ENCODE results near the gene ARHGEF25. TPM values are rescaled to one million over a fixed set of nuclear protein-coding genes. Genes with fewer than 3 reads are reported as not detected.
"Not testable (repeated sequence)": the region's sequence is repeated elsewhere in the genome, so short reads cannot be mapped to it uniquely, and the experiment has no call there.

The ARHGEF25 gene
- polyA plus RNA-seq, 1 experiment, result 26.0 TPM

DNA sequence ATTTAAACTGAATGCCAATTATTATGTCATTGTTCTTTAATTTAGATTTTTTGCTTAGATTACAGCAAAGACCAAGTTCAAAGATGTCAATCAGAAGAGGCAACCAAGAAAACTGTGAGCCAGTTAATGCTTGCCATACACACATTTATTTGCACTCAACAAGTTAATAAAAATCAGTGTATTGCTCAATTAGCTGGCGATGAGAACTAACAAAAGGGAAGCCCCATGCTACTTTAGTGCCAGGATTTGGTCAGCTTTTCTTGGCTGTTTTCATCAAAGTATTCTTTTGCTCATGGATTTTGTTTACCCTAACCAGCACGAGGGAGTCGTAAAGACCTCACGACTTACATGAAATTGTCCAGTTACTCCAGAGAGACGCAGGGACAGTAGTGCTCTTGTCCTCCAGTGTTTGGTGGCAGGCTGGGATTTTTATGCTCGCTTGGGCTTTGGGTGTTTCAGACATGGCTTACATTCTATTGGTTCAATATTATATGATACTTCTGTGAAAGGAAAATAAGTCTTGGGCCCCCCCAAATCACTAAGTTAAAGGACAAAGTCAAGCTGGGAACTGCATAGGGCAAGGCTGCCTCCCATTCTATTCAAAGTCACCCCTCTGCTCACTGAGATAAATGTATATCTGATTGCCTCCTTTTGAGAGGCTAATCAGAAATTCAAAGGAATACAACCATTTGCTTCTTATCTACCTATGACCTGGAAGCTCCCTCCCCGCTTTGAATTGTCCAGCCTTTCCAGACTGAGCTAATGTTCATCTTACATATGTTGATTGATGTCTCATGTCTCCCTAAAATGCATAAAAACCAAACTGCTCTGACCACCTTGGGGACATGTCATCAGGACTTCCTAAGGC, 29.2 kb downstream of the ARHGEF25 start:
- peaks cover 9% of the 10 kb centered on the region for H3K27me3 ChIP-seq (ENCODE audit: control insufficient read depth, insufficient read depth, low read length)
- H3K4me3 ChIP-seq (ENCODE audit: low read depth, low read length), result no peak overlapping the region
- ChIA-PET POLR2A (no interaction called here), CTCF (interaction anchor here (0.9 to 4.5 kb wide), 4 partner anchors 7 to 1310 kb away, joined by 3 to 17 read pairs (median 5); partner anchors contain the start of gene B4GALNT1)
- no peak for TF ChIP-seq CTCF (IDR thresholded peaks at IDR 0.05; ENCODE audit: insufficient read depth, low read depth, low read length)
- no peak for DNase-seq (ENCODE audit: low read depth)
- no peaks in the 10 kb centered on the region for H3K36me3 ChIP-seq (ENCODE audit: control insufficient read depth, insufficient read depth, low read length)

DNA sequence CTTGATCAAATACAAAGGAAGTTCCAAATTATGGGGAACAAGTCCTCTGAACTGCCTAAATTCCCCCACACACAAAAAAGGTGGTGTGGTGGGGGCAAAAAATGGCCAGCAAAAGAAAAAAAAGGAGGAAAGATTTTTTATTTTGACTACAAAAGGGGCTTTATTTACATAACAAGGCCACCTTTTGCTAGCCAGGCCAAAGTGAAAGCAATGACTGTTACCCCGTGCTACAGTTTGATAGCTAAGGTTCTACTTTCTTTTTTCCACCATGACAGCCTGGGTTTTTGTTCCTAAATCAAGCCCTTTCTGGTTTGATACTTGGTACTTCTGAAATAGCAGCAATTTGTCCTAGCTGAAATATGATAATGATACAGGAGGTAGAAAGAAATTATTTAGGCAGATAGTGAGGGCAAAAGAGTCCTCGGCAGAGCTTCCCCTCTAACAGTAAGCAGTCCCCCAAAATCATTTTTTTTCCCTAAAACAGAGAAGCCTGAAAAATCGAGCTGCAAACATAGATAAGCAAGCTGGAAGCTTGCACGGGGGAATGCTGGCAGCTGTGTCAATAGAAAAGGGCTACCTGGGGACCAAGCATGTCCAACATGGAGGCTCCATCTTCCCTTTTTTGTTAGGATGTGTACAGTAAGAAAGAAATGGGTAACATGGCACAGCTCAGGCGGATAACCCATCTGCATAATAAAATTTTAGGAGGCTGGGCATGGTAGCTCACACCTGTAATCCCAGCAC, 30.6 kb downstream of the ARHGEF25 start:
- Histone ChIP-seq H3K4me3 (ENCODE audit: low read depth, low read length) (no peak overlapping the region), H3K36me3 (ENCODE audit: control insufficient read depth, insufficient read depth, low read length) (no peaks in the 10 kb centered on the region), H3K27me3 (ENCODE audit: control insufficient read depth, insufficient read depth, low read length) (peaks cover 9% of the 10 kb centered on the region)
- no peak for TF ChIP-seq CTCF (IDR thresholded peaks at IDR 0.05; ENCODE audit: insufficient read depth, low read depth, low read length)
- POLR2A ChIA-PET, result no interaction called here
- DNase-seq (ENCODE audit: low read depth), result no peak
- CTCF ChIA-PET, result interaction anchor here (0.6 to 4.5 kb wide), 6 partner anchors 9 to 58 kb away, joined by 3 to 17 read pairs (median 4); partner anchors contain the start of gene B4GALNT1

DNA sequence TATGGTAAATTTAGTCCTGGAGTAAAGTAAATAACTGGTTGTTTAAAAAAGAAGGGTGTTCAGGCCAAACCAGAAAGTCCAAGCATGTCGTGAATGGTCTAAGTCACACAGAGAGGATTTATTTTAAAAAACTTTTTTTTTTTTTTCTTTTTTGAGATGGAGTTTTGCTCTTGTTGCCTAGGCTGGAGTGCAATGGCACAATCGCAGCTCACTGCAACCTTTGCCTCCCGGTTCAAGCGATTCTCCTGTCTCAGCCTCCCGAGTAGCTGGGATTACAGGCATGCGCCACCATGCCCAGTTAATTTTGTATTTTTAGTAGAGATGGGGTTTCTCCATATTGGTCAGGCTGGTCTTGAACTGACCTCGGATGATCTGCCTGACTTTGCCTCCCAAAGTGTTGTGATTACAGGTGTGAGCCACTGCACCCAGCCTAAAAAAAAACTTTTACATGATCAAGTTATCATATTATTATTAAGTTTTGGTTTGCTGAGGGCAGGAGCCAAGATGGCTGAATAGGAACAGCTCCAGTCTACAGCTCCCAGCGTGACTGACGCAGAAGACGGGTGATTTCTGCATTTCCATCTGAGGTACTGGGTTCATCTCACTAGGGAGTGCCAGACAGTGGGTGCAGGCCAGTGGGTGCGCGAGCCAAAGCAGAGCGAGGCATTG, 34.9 kb downstream of the ARHGEF25 start:
- CTCF ChIA-PET, result interaction anchor here (0.6 to 1.0 kb wide), 3 partner anchors 12 to 63 kb away, joined by 3 read pairs; no protein-coding TSS in a partner anchor
- DNase-seq (ENCODE audit: low read depth); POLR2A ChIA-PET: not testable (repeated sequence)

GRCh38 chr12:57646659-57647049, 35.4 kb downstream of the ARHGEF25 start:
- CTCF ChIA-PET, result interaction anchor here (0.6 kb wide), 1 partner anchor 15 kb away, joined by 3 read pairs; no protein-coding TSS in a partner anchor
- H3K36me3 ChIP-seq (ENCODE audit: control insufficient read depth, insufficient read depth, low read length); DNase-seq (ENCODE audit: low read depth); H3K27me3 ChIP-seq (ENCODE audit: control insufficient read depth, insufficient read depth, low read length); H3K4me3 ChIP-seq (ENCODE audit: low read depth, low read length); POLR2A ChIA-PET: not testable (repeated sequence)

More for the DNA sequence above, 34.9 kb downstream of the ARHGEF25 start:
- H3K4me3 ChIP-seq (ENCODE audit: low read depth, low read length); H3K36me3 ChIP-seq (ENCODE audit: control insufficient read depth, insufficient read depth, low read length); H3K27me3 ChIP-seq (ENCODE audit: control insufficient read depth, insufficient read depth, low read length): not testable (repeated sequence)

DNA sequence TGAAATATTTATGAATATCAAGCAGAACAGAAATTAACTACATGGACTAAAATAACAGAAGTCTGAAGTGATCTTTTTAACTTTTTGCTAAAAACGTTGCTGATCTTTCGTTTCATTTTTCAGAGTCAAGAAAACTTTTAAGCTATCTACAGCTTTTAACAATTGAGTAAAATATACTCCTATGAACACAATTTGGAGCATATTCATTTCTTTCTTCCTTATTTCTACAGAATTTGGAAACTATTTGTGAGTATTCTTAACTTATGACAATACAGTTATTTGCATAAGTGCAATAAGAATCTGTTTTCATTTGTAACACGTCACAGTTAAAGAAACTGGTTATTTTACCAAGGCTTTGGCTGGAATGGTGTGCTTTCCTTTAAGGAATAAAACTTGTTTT, 42.8 kb downstream of the ARHGEF25 start:
- ChIA-PET POLR2A (no interaction called here), CTCF (interaction anchor here (1.0 kb wide), 1 partner anchor 21 kb away, joined by 4 read pairs; the partner anchor contains the start of gene B4GALNT1)
- H3K4me3 ChIP-seq (ENCODE audit: low read depth, low read length), result no peak overlapping the region
- DNase-seq (ENCODE audit: low read depth), result no peak
- H3K36me3 ChIP-seq (ENCODE audit: control insufficient read depth, insufficient read depth, low read length), result no peaks in the 10 kb centered on the region
- H3K27me3 ChIP-seq (ENCODE audit: control insufficient read depth, insufficient read depth, low read length), result peaks cover 2% of the 10 kb centered on the region; the same call in 1 of the 2 replicates
- TF ChIP-seq CTCF (IDR thresholded peaks at IDR 0.05; ENCODE audit: insufficient read depth, low read depth, low read length), result no peak
